KMS-11 (cell line): Measurements from ENCODE around the gene DTHD1.

Experiments used
- H2AFZ ChIP-seq: fragments of 200-600 bp; sonication (generic); 2 replicates; pipeline ENCODE4 v1.6.1; 2016; ENCODE audit warnings: antibody characterized with exemption, mixed run types, low read depth
- H3K27ac ChIP-seq: fragments of 200-600 bp; sonication (generic); 2 replicates; pipeline ENCODE4 v1.6.1; 2016; ENCODE audit warnings: mild to moderate bottlenecking, mixed run types
- H3K27me3 ChIP-seq: fragments of 200-600 bp; sonication (generic); 2 replicates; pipeline ENCODE4 v1.6.1; 2017; ENCODE audit warnings: mild to moderate bottlenecking, low read depth, mixed run types, moderate library complexity; ENCODE audit not compliant: insufficient read depth
- H3K36me3 ChIP-seq: fragments of 200-600 bp; sonication (generic); 2 replicates; pipeline ENCODE4 v1.6.1; 2017; ENCODE audit warnings: mild to moderate bottlenecking, mixed run types; ENCODE audit not compliant: insufficient read depth
- H3K4me1 ChIP-seq: fragments of 200-600 bp; sonication (generic); 2 replicates; pipeline ENCODE4 v1.6.1; 2016; ENCODE audit warnings: mild to moderate bottlenecking, low read depth, mixed run types; ENCODE audit not compliant: poor library complexity, severe bottlenecking
- H3K4me2 ChIP-seq: fragments of 200-600 bp; sonication (generic); 2 replicates; pipeline ENCODE4 v1.7.0; 2016; ENCODE audit warnings: mild to moderate bottlenecking, mixed run types
- H3K4me3 ChIP-seq: fragments of 200-600 bp; sonication (generic); IDR thresholded peaks from 2 replicates; pipeline ENCODE4 v1.6.1; 2017; ENCODE audit warnings: low read depth, low read length, mixed read lengths; ENCODE audit not compliant: insufficient read depth
- H3K79me2 ChIP-seq: fragments of 200-600 bp; sonication (generic); 2 replicates; pipeline ENCODE4 v1.6.1; 2016; ENCODE audit warnings: low read depth, mixed run types; ENCODE audit not compliant: insufficient read depth
- H3K9ac ChIP-seq: fragments of 200-600 bp; sonication (generic); 2 replicates; pipeline ENCODE4 v1.6.1; 2016; ENCODE audit warnings: mild to moderate bottlenecking, mixed run types
- H4K20me1 ChIP-seq: fragments of 200-600 bp; sonication (generic); 2 replicates; pipeline ENCODE4 v1.6.1; 2016; ENCODE audit warnings: mild to moderate bottlenecking, mixed run types; ENCODE audit not compliant: insufficient read depth
- CTCF ChIP-seq: fragments of 200-600 bp; sonication (generic); conservative IDR thresholded peaks from 2 replicates; pipeline ENCODE4 v1.6.1; 2017; ENCODE audit warnings: low read depth, mild to moderate bottlenecking, antibody characterized with exemption, low read length, moderate library complexity, mixed read lengths

The DTHD1 gene

GRCh38 chr4:36255577-36255976 is 25.8 kb upstream of the DTHD1 start:
- no peaks in the 10 kb centered on the region for H3K4me1 ChIP-seq

GRCh38 chr4:36256398-36256891 is 25.0 kb upstream of the DTHD1 start:
- H2AFZ ChIP-seq = no peak overlapping the region

More at GRCh38 chr4:36255577-36255976, 25.8 kb upstream of the DTHD1 start:
- Histone ChIP-seq H3K36me3 (no peaks in the 10 kb centered on the region), H3K27ac (no peak overlapping the region), H3K79me2 (no peaks in the 10 kb centered on the region), H3K4me2 (no peak overlapping the region), H2AFZ (no peak overlapping the region), H4K20me1 (no peaks in the 10 kb centered on the region), H3K27me3 (no peaks in the 10 kb centered on the region), H3K9ac (no peak overlapping the region), H3K4me3 (no peak overlapping the region)
- no peak for TF ChIP-seq CTCF

GRCh38 chr4:36260731-36261130 is 20.7 kb upstream of the DTHD1 start:
- Histone ChIP-seq H3K36me3 (no peaks in the 10 kb centered on the region), H2AFZ (no peak overlapping the region), H4K20me1 (no peaks in the 10 kb centered on the region), H3K79me2 (no peaks in the 10 kb centered on the region), H3K4me2 (no peak overlapping the region), H3K27ac (no peak overlapping the region), H3K27me3 (no peaks in the 10 kb centered on the region), H3K4me3 (no peak overlapping the region), H3K4me1 (no peaks in the 10 kb centered on the region), H3K9ac (no peak overlapping the region)
- no peak for TF ChIP-seq CTCF

More at GRCh38 chr4:36256398-36256891, 25.0 kb upstream of the DTHD1 start:
- Histone ChIP-seq H3K27me3 (no peaks in the 10 kb centered on the region), H3K9ac (no peak overlapping the region), H3K4me1 (no peaks in the 10 kb centered on the region), H3K4me2 (no peak overlapping the region), H3K27ac (no peak overlapping the region), H3K79me2 (no peaks in the 10 kb centered on the region), H4K20me1 (no peaks in the 10 kb centered on the region), H3K4me3 (no peak overlapping the region), H3K36me3 (no peaks in the 10 kb centered on the region)
- TF ChIP-seq CTCF = no peak

GRCh38 chr4:36264207-36264826 is 17.1 kb upstream of the DTHD1 start:
- Histone ChIP-seq H2AFZ (no peak overlapping the region), H3K4me1 (no peaks in the 10 kb centered on the region), H3K4me2 (no peak overlapping the region), H3K27ac (no peak overlapping the region), H3K36me3 (no peaks in the 10 kb centered on the region), H3K79me2 (no peaks in the 10 kb centered on the region), H3K27me3 (no peaks in the 10 kb centered on the region), H3K4me3 (no peak overlapping the region), H3K9ac (no peak overlapping the region), H4K20me1 (no peaks in the 10 kb centered on the region)
- no peak for TF ChIP-seq CTCF
